HepG2 (cell line): ENCODE data around the gene ABCC9. TPM values are rescaled to one million over a fixed set of nuclear protein-coding genes. Genes with fewer than 3 reads are reported as not detected.

ENCODE experiments used
- ATAC-seq: fragments of 200-7000 bp; cut with Tn5 transposase; 3 replicates; pipeline ENCODE4 v1.9.1; 2020; ENCODE audit warnings: mild to moderate bottlenecking, moderate library complexity
- BruUV-seq: library from RNA; stranded (reverse); fragments of 400-500 nt; replicated peaks from 2 replicates; lab custom pipeline; 2021; lab: Mats Ljungman, UMichigan
- CTCF ChIA-PET: fragments of 300-600 bp; formaldehyde crosslinking; extraction: SDS; loops from one replicate; lab custom pipeline; 2021; ENCODE audit warnings: low total read pairs, inconsistent platforms, low intra/inter-chr PET ratio; lab: Yijun Ruan, JAX
- POLR2A ChIA-PET: fragments of 350-600 bp; sonication (Branson Sonifier 250); formaldehyde crosslinking; loops from one replicate; lab custom pipeline; 2020; ENCODE audit warnings: antibody characterized with exemption, inconsistent platforms; lab: Yijun Ruan, JAX
- DNase-seq: peaks from one replicate; pipeline ENCODE4 v3.0.0-alpha.2; 2015; ENCODE audit warnings: low spot score
- FAIRE-seq: peaks from 3 replicates; lab custom pipeline; 2011; peaks lifted over from hg19 to GRCh38; lab: Jason Lieb, UNC
- H2AFZ ChIP-seq: one replicate; pipeline ENCODE4 v1.6.1; 2011; ENCODE audit warnings: low read length, inconsistent platforms
- H3K27ac ChIP-seq: fragments of 300-600 bp; 3 replicates; pipeline ENCODE4 v1.8.0; 2011; ENCODE audit warnings: mixed run types, mild to moderate bottlenecking, mixed read lengths, low read length, inconsistent platforms; ENCODE audit not compliant: insufficient read depth; ENCODE audit errors: extremely low read length
- H3K27me3 ChIP-seq, 2 experiments: fragments of 200-600 bp in 1 of 2; 2 replicates in 1 of 2; 3 replicates in 1 of 2; pipeline versions ENCODE4 v1.6.0 to v1.8.0; 2011; ENCODE audit warnings: low read length in 2 of 2, mild to moderate bottlenecking in 2 of 2, moderate library complexity in 2 of 2, inconsistent platforms in 1 of 2; ENCODE audit not compliant: insufficient read depth in 2 of 2, control insufficient read depth in 1 of 2
- H3K36me3 ChIP-seq, 2 experiments: fragments of 200-600 bp in 1 of 2; replicated peaks in 1 of 2; 2 replicates in 1 of 2; 3 replicates in 1 of 2; pipeline versions ENCODE4 v1.5.1 to v1.8.0; 2011; ENCODE audit warnings: low read length in 2 of 2, inconsistent platforms in 1 of 2; ENCODE audit not compliant: insufficient read depth in 2 of 2, control insufficient read depth in 1 of 2
- H3K4me1 ChIP-seq: 2 replicates; pipeline ENCODE4 v1.5.1; 2012; ENCODE audit warnings: low read length, inconsistent platforms; ENCODE audit not compliant: insufficient read depth
- H3K4me2 ChIP-seq: 2 replicates; pipeline ENCODE4 v1.6.0; 2011; ENCODE audit warnings: low read depth, low read length, inconsistent platforms
- H3K4me3 ChIP-seq, 3 experiments: fragments of 200-600 bp in 1 of 3; sonication (generic), shearing (Covaris generic) in 1 of 3; replicated peaks in 1 of 3; 2 replicates each; pipeline ENCODE4 v1.5.1; 2011 to 2016; ENCODE audit warnings: low read length in 3 of 3, inconsistent platforms in 2 of 3, low read depth in 2 of 3, mild to moderate bottlenecking in 2 of 3, control low read depth in 1 of 3, mixed read lengths in 1 of 3; ENCODE audit not compliant: insufficient read depth in 1 of 3
- H3K79me2 ChIP-seq: one replicate; pipeline ENCODE4 v1.6.1; 2011; ENCODE audit warnings: low read length, inconsistent platforms; ENCODE audit not compliant: insufficient read depth
- H3K9ac ChIP-seq: 2 replicates; pipeline ENCODE4 v1.6.0; 2011; ENCODE audit warnings: mild to moderate bottlenecking, low read depth, low read length, inconsistent platforms; ENCODE audit not compliant: insufficient read depth
- H3K9me3 ChIP-seq: 2 replicates; pipeline ENCODE4 v1.5.1; 2012; ENCODE audit warnings: mild to moderate bottlenecking, low read length
- H4K20me1 ChIP-seq: 2 replicates; pipeline ENCODE4 v1.6.0; 2011; ENCODE audit warnings: inconsistent platforms, mild to moderate bottlenecking, low read length, moderate library complexity; ENCODE audit not compliant: insufficient read depth
- FOXK2 ChIP-seq: fragments of 450-650 bp; IDR thresholded peaks from 2 replicates; pipeline ENCODE4 v1.6.1; 2016
- HOXA5 ChIP-seq: sonication (generic); formaldehyde crosslinking; IDR thresholded peaks from 2 replicates; pipeline ENCODE4 v1.4.0; 2020; ENCODE audit warnings: missing genetic modification reagents
- MAZ ChIP-seq, 2 experiments: sonication (generic) in 1 of 2; formaldehyde crosslinking in 1 of 2; IDR thresholded peaks; 2 replicates each; pipeline versions ENCODE4 v1.5.0 to v1.6.1; 2012 to 2020; ENCODE audit warnings: low read depth in 2 of 2, mild to moderate bottlenecking in 2 of 2, borderline replicate concordance in 1 of 2, improper control_type of control experiment in 1 of 2, low read length in 1 of 2, missing genetic modification reagents in 1 of 2, moderate library complexity in 1 of 2
- NBN ChIP-seq: fragments of 450-650 bp; conservative IDR thresholded peaks from 2 replicates; pipeline ENCODE4 v1.6.1; 2017
- SMAD3 ChIP-seq: sonication (generic); formaldehyde crosslinking; IDR thresholded peaks from 2 replicates; pipeline ENCODE4 v1.4.0; 2020; ENCODE audit warnings: missing genetic modification reagents
- TAF1 ChIP-seq: sonication (generic); formaldehyde crosslinking; IDR thresholded peaks from 2 replicates; pipeline ENCODE4 v1.4.0; 2020; ENCODE audit warnings: missing genetic modification reagents
- TGIF2 ChIP-seq: IDR thresholded peaks from 2 replicates; pipeline ENCODE4 v1.6.1; 2016; ENCODE audit warnings: control low read depth, missing compliant biosample characterization
- WIZ ChIP-seq: sonication (generic); formaldehyde crosslinking; IDR thresholded peaks from 2 replicates; pipeline ENCODE4 v1.5.1; 2020; ENCODE audit warnings: mild to moderate bottlenecking, missing genetic modification reagents
- ZNF317 ChIP-seq: sonication (generic); formaldehyde crosslinking; IDR thresholded peaks from 2 replicates; pipeline ENCODE4 v1.5.0; 2020; ENCODE audit warnings: mild to moderate bottlenecking, missing genetic modification reagents
- ZSCAN31 ChIP-seq: sonication (generic); formaldehyde crosslinking; IDR thresholded peaks from 2 replicates; pipeline ENCODE4 v1.5.0; 2020; ENCODE audit warnings: low read depth, mild to moderate bottlenecking, missing genetic modification reagents
- in situ Hi-C: cut with HindIII; loops from 2 replicates; pipeline ENCODE4 v1.10.0; 2017; ENCODE audit warnings: low pct_unique_long_range_greater_than_20kb; ENCODE audit not compliant: extremely low pct_ligation_motif_present
- intact Hi-C: fragments of 100-400 bp; cut with micrococcal nuclease; formaldehyde crosslinking; loops from one replicate; pipeline ENCODE4 v1.10.0; 2022; ENCODE audit not compliant: unreplicated experiment
- polyA plus RNA-seq, 8 experiments: library from polyadenylated mRNA; depleted of rRNA in 3 of 8; stranded (reverse) in 7 of 8; unstranded in 1 of 8; fragments of >200 nt; fragmentation: Illumina TruSeq in 4 of 8; extraction: Trizol in 4 of 8; gene quantifications; 2 replicates each; pipeline versions ENCODE4 v1.2.1 to v1.2.3, GENCODE V29; 2011 to 2016; ENCODE audit warnings: low read depth in 4 of 8, missing spikeins in 1 of 8, mixed read lengths in 1 of 8; ENCODE audit not compliant: insufficient read depth in 1 of 8
- total RNA-seq, 5 experiments: library from RNA; depleted of rRNA; stranded (reverse); fragments of >200 nt; fragmentation: Illumina TruSeq; extraction: Trizol; gene quantifications; 2 replicates each; pipeline ENCODE4 v1.2.3, GENCODE V29; 2016; ENCODE audit warnings: low read depth in 1 of 5
- TF ChIP-seq, protein P1 (sequence below): sonication (generic); formaldehyde crosslinking; IDR thresholded peaks from 2 replicates; pipeline ENCODE4 v1.4.0; 2020; ENCODE audit warnings: mild to moderate bottlenecking, missing genetic modification reagents

ABCC9 gene
- total and polyA plus RNA-seq, 2 of the 13 experiments (the other 11 are each of a cell fraction or from before 2014, with no cell fraction given) = not detected

DNA sequence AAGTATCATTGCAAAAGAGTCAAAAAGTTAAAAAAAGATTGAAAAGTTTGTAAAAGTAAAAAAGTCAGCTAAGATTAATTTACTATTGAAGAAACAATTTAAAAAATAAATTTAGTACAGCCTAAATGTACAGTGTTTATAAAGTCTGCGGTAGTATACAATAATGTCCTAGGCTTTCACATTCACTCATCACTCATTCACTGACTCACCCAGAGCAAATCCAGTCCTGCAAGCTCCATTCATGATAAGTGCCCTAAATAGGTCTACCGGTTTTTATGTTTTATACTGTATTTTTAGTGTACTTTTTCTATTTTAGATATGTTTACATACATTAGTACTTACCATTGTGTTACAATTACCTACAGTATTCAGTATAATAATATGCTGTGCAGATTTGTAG lies 43.9 kb upstream of the ABCC9 start (continued):
- TF ChIP-seq, protein P1, sequence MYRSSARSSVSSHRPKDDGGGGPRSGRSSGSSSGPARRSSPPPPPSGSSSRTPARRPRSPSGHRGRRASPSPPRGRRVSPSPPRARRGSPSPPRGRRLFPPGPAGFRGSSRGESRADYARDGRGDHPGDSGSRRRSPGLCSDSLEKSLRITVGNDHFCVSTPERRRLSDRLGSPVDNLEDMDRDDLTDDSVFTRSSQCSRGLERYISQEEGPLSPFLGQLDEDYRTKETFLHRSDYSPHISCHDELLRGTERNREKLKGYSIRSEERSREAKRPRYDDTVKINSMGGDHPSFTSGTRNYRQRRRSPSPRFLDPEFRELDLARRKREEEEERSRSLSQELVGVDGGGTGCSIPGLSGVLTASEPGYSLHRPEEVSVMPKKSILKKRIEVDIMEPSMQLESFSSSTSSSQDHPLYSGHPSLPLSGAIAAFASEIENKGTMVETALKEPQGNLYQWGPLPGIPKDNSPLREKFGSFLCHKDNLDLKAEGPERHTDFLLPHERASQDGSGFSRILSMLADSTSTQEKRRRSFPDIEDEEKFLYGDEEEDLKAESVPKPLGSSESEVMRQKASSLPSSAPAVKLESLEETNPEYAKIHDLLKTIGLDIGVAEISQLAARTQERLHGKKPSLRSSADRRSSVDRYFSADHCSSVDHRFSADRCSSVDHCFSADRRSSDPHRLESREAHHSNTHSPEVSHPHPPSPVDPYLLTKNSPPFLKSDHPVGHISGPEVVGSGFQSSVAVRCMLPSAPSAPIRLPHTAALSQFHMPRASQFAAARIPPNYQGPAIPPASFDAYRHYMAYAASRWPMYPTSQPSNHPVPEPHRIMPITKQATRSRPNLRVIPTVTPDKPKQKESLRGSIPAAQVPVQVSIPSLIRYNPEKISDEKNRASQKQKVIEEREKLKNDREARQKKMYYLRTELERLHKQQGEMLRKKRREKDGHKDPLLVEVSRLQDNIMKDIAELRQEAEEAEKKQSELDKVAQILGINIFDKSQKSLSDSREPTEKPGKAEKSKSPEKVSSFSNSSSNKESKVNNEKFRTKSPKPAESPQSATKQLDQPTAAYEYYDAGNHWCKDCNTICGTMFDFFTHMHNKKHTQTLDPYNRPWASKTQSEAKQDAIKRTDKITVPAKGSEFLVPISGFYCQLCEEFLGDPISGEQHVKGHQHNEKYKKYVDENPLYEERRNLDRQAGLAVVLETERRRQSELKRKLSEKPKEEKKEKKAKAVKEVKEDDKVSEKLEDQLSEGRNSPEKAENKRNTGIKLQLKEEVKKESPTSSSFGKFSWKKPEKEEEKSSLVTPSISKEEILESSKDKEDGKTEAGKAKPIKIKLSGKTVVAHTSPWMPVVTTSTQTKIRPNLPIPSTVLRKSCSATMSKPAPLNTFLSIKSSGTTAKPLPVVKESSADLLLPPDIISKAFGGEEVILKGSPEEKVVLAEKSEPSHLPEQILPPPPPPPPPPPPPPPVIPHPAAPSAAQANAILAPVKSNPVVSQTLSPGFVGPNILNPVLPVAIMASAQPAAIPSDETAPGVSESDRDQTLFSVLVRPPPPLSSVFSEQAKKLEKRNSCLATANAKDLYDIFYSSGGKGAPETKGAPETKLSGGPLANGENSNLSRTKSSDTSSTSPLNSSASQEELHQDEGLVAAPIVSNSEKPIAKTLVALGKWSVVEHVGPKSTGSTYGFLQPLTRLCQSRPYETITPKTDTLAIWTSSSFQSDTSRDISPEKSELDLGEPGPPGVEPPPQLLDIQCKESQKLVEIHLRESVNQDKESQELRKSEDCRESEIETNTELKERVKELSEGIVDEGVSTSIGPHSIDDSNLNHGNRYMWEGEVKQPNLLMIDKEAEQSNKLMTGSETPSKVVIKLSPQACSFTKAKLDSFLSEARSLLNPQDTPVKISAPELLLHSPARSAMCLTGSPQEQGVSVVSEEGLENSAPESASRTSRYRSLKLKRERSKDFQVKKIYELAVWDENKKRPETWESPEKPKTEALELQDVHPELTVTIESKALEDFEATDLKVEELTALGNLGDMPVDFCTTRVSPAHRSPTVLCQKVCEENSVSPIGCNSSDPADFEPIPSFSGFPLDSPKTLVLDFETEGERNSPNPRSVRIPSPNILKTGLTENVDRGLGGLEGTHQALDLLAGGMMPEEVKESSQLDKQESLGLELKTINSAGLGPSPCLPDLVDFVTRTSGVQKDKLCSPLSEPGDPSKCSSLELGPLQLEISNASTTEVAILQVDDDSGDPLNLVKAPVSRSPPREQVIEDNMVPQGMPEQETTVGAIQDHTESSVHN = no peak
- TF ChIP-seq ZSCAN31 (no peak), WIZ (no peak), MAZ (IDR thresholded peaks at IDR 0.05; ENCODE audit: borderline replicate concordance, low read depth, low read length) (no peak), MAZ (CRISPR knock-in tag; IDR thresholded peaks at IDR 0.05; ENCODE audit: low read depth) (no peak), SMAD3 (CRISPR knock-in tag) (no peak)

- H3K9me3 ChIP-seq = no peaks in the 10 kb centered on the region
- H3K4me1 ChIP-seq = no peaks in the 10 kb centered on the region
- ChIA-PET POLR2A (no interaction called here), CTCF (no interaction called here)
- DNase-seq = no peak
- no peaks in the 10 kb centered on the region for H4K20me1 ChIP-seq
- no peak overlapping the region for H2AFZ ChIP-seq
- in situ Hi-C loops = no loop called here
- H3K27me3 ChIP-seq = no peaks in the 10 kb centered on the region; a peak in 1 of 5 replicates
- H3K9ac ChIP-seq = no peak overlapping the region
- H3K36me3 ChIP-seq = no peaks in the 10 kb centered on the region
- TF ChIP-seq ZNF317 (CRISPR knock-in tag) (no peak), NBN (no peak), TAF1 (CRISPR knock-in tag) (no peak), FOXK2 (no peak), HOXA5 (CRISPR knock-in tag) (no peak), TGIF2 (CRISPR knock-in tag) (no peak)
- no TSS peak for BruUV-seq
- intact Hi-C loops = no loop called here
- no peak overlapping the region for H3K4me3 ChIP-seq
- H3K4me2 ChIP-seq = no peak overlapping the region
- no peak overlapping the region for H3K27ac ChIP-seq
- no peak for FAIRE-seq
- ATAC-seq = no peak
- no peaks in the 10 kb centered on the region for H3K79me2 ChIP-seq
Measured at GRCh38 chr12:21984375-21984774, 43.1 kb upstream of the ABCC9 start.
